GM18498 (cell line): ENCODE measurements around the gene SLC26A1.
"Not testable (repeated sequence)": the region's sequence is repeated elsewhere in the genome, so short reads cannot be mapped to it uniquely, and the experiment has no call there.

ENCODE experiments used
- ATAC-seq: cut with Tn5 transposase; IDR thresholded peaks from one replicate; pipeline ENCODE4 v1.9.1; 2021; ENCODE audit warnings: mild to moderate bottlenecking, moderate library complexity; ENCODE audit not compliant: unreplicated experiment

The SLC26A1 gene

DNA sequence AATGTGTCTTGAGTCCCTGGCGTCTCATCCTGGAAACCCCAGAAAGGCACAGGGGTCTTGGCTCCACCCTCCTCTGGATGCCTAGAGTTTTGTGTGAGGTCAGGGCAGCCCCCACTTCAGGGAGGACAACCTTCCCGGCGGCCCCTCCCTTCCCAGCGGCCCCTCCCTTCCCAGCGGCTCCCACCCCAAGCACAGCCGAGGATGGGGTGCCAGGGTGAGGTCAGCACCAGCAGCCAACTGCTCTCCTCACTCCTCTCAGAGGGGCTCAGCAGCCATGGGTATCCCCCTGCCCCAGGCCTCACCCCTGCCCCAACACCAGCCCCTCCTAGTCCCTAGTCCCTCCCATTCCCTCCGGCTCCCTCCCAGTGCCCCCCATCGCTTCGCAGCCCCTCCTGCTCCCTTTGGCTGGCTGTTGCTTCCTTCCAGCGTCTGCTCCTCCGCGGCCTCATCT is 37.2 kb downstream of the SLC26A1 start:
- no peak for ATAC-seq

- no peak for ATAC-seq
Measured at GRCh38 chr4:955161-955921, 37.9 kb downstream of the SLC26A1 start.

DNA sequence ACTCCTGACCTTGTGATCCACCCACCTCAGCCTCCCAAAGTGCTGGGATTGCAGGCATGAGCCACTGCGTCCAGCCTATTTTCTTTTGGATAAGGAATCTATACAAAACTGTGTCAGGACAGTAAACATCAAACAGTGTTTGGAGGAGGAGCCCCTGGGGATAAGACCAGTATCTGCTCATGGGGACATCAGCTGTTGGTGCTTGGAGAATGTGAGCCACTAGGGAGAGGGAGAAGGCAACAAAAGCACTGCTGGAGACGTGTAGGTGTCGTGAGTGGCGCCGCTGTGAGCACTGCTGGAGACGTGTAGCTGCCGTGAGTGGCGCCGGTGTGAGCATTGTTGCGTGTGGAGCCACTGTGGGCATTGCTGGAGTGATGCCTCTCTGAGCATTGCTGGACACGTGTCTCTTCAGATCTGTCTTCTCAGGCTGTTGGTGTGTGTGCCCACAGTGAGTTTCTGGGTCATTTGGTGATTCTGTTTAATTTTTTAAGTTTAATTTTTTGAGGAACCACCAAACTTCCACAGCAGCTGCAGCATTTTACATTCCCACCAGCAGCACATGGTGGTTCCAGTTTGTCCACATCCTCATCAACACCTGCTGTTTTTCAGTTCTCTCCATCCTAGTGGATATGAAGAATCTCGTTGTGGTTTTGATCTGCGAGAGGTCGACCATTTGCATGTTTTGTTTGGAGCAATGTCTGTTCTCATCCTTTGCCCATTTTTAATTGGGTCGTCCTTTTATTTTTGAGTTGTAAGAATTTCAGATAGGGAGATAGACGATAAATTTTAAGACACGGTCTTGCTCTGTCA is 38.8 kb downstream of the SLC26A1 start:
- no peak for ATAC-seq

DNA sequence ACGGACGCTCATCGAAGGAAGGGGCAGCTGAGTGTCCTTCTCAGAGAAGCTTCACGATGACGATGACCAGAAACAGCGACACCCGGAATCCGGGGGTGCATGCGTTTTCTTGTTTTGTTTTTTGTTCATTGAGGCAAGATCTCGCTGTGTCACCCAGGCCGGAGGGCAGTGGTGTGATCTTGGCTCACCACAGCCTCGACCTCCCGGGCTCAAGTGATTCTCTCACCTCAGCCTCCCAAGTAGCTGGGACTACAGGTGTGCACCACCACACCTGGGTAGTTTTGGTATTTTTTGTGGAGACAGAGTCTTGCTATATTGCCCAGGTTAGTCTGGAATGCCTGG is 39.7 kb downstream of the SLC26A1 start:
- no peak for ATAC-seq

GRCh38 chr4:952881-953573 is 40.2 kb downstream of the SLC26A1 start:
- ATAC-seq = no peak

DNA sequence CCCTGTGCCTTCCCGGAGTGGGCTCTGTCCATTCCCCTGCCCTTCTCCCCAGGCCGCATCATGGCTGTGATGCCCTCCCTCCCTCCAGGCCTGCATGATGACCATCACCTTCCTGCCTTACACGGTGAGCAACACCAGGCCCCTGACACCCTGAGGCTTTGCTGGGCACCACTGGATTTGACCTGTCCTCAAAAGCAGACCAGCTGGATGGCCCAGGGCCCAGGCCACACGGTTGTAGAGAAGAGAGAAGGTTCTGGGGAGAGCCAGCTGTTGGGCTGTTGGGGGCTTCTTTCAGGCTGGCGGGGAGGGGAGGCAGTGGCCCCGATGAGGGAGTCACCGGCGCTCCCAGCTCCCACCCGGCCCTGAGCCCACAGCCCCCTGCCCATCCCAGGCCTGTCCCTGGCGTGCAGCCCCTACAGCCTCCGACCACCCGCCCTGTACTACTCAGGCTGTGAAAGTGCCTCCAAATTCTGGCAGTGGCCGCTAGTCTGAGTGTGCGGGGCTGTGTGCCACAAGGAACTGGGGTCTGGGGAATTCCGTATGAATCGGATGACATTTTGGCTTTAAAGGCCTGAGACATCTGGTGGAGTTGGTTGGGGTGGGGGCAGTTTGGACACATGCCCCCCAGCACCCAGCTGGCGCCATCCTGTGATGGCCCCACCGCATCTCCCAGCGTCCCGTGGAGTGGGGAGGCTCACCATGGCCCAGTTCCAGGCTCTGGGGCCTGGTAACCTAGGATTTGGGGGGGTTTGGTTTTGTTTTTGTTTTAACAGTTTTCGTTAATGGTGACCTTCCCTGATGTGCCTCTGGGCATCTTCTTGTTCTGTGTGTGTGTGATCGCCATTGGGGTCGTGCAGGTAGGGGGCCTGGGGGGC is 41.4 kb downstream of the SLC26A1 start:
- no peak for ATAC-seq

DNA sequence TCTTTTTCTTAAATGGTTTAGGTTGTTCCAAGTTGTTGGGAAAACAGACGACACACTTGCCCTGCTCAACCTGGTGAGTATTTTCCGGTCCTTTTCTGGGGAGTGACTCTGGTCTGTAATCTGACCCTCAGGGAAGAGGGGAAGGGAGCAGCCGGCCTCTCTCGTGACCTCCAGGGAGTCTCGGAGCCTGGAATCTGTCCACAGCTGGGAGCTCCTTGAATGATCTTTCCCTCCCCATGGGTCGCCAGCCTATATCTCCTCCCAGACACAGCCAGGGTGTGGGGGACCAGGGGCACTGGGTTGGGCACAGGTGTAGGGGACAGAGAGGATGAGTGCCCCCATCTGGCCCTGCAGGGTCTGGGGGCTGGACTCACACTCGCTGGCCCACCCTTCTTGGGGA is 42.0 kb downstream of the SLC26A1 start:
- ATAC-seq = no peak

GRCh38 chr4:950136-951020 is 42.8 kb downstream of the SLC26A1 start:
- ATAC-seq = no peak

GRCh38 chr4:949656-950055 is 43.5 kb downstream of the SLC26A1 start:
- no peak for ATAC-seq

DNA sequence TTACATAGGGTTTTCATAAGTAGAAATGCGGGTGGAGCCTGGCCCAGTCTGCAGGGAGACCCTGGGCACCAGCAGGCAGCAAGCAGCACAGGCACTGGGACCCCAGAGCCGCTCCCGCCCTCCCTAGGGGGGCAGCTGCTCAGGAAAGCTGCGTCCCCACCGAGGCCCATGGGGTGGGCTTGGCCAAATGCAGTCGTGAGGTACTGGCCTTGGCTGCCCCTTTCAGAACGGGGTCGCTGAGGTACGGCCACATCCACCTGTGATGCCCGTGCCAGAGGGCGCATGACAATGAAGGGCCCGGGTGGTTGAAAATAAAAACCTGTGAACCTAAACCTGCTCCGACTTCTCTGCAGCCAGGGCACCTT is 44.3 kb downstream of the SLC26A1 start:
- ATAC-seq = no peak

- ATAC-seq = no peak
Measured at GRCh38 chr4:948101-948935, 44.9 kb downstream of the SLC26A1 start.

DNA sequence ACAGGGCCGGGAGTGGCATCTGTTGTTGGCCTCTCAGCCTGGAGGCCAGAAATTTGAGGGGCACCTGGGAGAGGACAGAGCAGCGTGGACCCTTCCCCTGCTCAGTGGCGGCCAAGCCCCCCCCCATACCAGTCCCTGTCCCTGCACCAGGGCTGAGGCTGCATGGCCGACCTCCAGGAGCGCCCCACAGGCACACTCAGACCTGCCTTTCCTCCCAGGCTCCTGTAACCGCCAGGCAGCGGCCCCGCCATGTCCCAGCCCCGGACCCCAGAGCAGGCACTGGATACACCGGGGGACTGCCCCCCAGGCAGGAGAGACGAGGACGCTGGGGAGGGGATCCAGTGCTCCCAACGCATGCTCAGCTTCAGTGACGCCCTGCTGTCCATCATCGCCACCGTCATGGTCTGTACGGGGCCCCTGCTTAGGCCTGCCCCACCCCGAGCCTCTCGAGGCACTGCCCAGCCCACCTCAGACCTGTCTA is 45.7 kb downstream of the SLC26A1 start:
- ATAC-seq = no peak

DNA sequence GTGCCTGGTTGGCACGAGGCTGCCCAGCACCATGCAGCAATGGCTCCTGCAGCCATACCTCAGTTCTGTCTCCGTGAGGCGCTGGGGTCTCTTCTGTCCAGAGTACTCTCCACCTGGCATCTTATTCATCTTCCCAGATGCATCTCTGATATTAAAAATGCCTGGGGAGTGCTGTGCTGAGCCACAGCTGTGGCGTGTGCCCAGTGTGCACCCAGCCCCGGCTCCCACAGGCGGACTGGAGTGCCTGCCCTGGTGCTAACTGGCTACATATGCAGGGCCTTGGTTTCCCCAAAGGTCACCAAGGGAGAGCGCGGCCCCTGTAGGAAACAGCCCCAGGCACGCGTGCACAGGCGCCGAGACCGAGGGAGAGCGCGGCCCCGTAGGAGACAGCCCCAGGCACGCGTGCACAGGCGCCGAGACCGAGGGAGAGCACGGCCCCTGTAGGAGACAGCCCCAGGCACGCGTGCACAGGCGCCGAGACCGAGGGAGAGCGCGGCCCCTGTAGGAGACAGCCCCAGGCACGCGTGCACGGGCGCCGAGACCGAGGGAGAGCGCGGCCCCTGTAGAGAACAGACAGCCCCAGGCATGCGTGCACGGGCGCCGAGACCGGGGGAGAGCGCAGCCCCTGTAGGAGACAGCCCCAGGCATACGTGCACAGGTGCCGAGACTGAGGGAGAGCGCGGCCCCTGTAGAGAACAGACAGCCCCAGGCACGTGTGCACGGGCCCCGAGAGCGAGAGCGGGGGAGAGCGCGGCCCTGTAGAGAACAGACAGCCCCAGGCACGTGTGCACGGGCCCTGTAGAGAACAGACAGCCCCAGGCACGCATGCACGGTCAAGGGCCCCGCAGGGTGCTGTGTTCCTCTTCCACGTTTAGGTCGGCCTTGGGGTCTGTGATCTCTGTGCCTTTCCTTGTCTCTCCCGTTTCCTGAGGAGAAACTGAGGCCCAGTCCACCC is 46.4 kb downstream of the SLC26A1 start:
- ATAC-seq = no peak

DNA sequence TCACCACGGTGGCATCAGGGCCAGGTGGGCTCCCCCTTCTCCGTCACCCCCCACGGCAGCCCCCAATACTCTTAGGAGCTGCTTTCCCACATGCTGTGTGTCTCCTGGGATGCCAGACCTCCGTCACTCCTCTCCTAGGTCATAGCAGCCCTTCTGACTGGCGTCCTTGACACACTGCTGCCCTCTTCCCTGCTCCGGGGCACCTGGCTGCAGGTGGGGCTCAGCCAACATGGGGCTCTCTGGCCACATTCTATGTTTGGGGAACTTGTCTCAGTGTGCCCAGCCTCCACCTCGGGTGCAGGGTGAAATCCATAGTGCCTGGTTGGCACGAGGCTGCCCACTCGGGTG is 47.1 kb downstream of the SLC26A1 start:
- ATAC-seq = no peak

GRCh38 chr4:945274-946102 is 47.7 kb downstream of the SLC26A1 start:
- ATAC-seq = no peak

GRCh38 chr4:939508-939907 is 53.7 kb downstream of the SLC26A1 start:
- not testable (repeated sequence) for ATAC-seq
